GM21367 (cell line): Measurements from ENCODE around the gene GNAQ.
"Not testable (repeated sequence)": the region's sequence is repeated elsewhere in the genome, so short reads cannot be mapped to it uniquely, and the experiment has no call there.

Experiments
- ATAC-seq: cut with Tn5 transposase; IDR thresholded peaks from one replicate; pipeline ENCODE4 v1.9.1; 2021; ENCODE audit not compliant: unreplicated experiment

GNAQ gene

GRCh38 chr9:77882294-77882693, 149.3 kb downstream of the GNAQ start:
- no peak for ATAC-seq

GRCh38 chr9:77881634-77882033, 150.0 kb downstream of the GNAQ start:
- ATAC-seq: not testable (repeated sequence)

- no peak for ATAC-seq
Observed at GRCh38 chr9:77881111-77881510, 150.5 kb downstream of the GNAQ start.

GRCh38 chr9:77879437-77879943, 152.1 kb downstream of the GNAQ start:
- ATAC-seq: no peak

GRCh38 chr9:77878793-77879192, 152.8 kb downstream of the GNAQ start:
- not testable (repeated sequence) for ATAC-seq

GRCh38 chr9:77877976-77878375, 153.6 kb downstream of the GNAQ start:
- no peak for ATAC-seq

GRCh38 chr9:77876590-77876989, 155.0 kb downstream of the GNAQ start:
- ATAC-seq: no peak

- ATAC-seq: no peak
Observed at GRCh38 chr9:77876091-77876490, 155.5 kb downstream of the GNAQ start.

GRCh38 chr9:77872863-77873262, 158.7 kb downstream of the GNAQ start:
- no peak for ATAC-seq

GRCh38 chr9:77872177-77872576, 159.4 kb downstream of the GNAQ start:
- ATAC-seq: no peak

GRCh38 chr9:77871483-77871882, 160.1 kb downstream of the GNAQ start:
- ATAC-seq: no peak

GRCh38 chr9:77866878-77867277, 164.7 kb downstream of the GNAQ start:
- ATAC-seq: no peak

- no peak for ATAC-seq
Observed at GRCh38 chr9:77865385-77866047, 166.1 kb downstream of the GNAQ start.

- no peak for ATAC-seq
Observed at GRCh38 chr9:77864211-77864889, 167.3 kb downstream of the GNAQ start.

GRCh38 chr9:77863638-77864037, 168.0 kb downstream of the GNAQ start:
- not testable (repeated sequence) for ATAC-seq

GRCh38 chr9:77860953-77861352, 170.7 kb downstream of the GNAQ start:
- not testable (repeated sequence) for ATAC-seq

- no peak for ATAC-seq
Observed at GRCh38 chr9:77857513-77858259, 173.9 kb downstream of the GNAQ start.

- ATAC-seq: no peak
Observed at GRCh38 chr9:77856615-77857014, 175.0 kb downstream of the GNAQ start.

- ATAC-seq: no peak
Observed at GRCh38 chr9:77854916-77855311, 176.7 kb downstream of the GNAQ start.

- ATAC-seq: no peak
Observed at GRCh38 chr9:77854258-77854915, 177.2 kb downstream of the GNAQ start.

GRCh38 chr9:77853716-77854115, 177.9 kb downstream of the GNAQ start:
- no peak for ATAC-seq
